ENCODE results near the gene GSTM1.
"Not testable (repeated sequence)": the region's sequence is repeated elsewhere in the genome, so short reads cannot be mapped to it uniquely, and the experiment has no call there.

Gene GSTM1

GRCh38 chr1:109659145-109659544, 28.5 kb upstream of the GSTM1 start:
- in situ Hi-C loops (cut with MboI; ENCODE audit: low sequenced_read_pairs): loop anchor here (10.0 kb wide), 1 partner anchor 326 kb away; the partner anchor contains the start of gene AHCYL1

- in situ Hi-C loops (cut with MboI; ENCODE audit: low sequenced_read_pairs): loop anchor here (10.0 kb wide), 1 partner anchor 325 kb away; the partner anchor contains the start of gene AHCYL1
These were observed 27.5 kb upstream of the GSTM1 start for GRCh38 chr1:109659997-109660690.

- in situ Hi-C loops (cut with MboI; ENCODE audit: low sequenced_read_pairs): not testable (repeated sequence)
These were observed 27.0 kb upstream of the GSTM1 start for GRCh38 chr1:109660691-109661026.

- in situ Hi-C loops (cut with MboI; ENCODE audit: low sequenced_read_pairs): no loop called here
These were observed 26.2 kb upstream of the GSTM1 start for GRCh38 chr1:109661391-109661790.

- in situ Hi-C loops (cut with MboI; ENCODE audit: low sequenced_read_pairs): no loop called here
These were observed 22.9 kb upstream of the GSTM1 start for GRCh38 chr1:109664671-109665070.

GRCh38 chr1:109667452-109668122, 20.0 kb upstream of the GSTM1 start, which contains the start of gene GSTM2:
Gene GSTM2, plus strand, starts transcription at chr1:109668057. Its CDS starts 59 bp downstream, at chr1:109668116.
- in situ Hi-C loops (cut with MboI; ENCODE audit: low sequenced_read_pairs): no loop called here

- in situ Hi-C loops (cut with MboI; ENCODE audit: low sequenced_read_pairs): no loop called here
These were observed 19.4 kb upstream of the GSTM1 start for GRCh38 chr1:109668123-109668775.

GRCh38 chr1:109669246-109669948, 18.2 kb upstream of the GSTM1 start:
- in situ Hi-C loops (cut with MboI; ENCODE audit: low sequenced_read_pairs): no loop called here

GRCh38 chr1:109669949-109670302, 17.7 kb upstream of the GSTM1 start:
- in situ Hi-C loops (cut with MboI; ENCODE audit: low sequenced_read_pairs): not testable (repeated sequence)

GRCh38 chr1:109671067-109671466, 16.6 kb upstream of the GSTM1 start:
- in situ Hi-C loops (cut with MboI; ENCODE audit: low sequenced_read_pairs): no loop called here

- in situ Hi-C loops (cut with MboI; ENCODE audit: low sequenced_read_pairs): not testable (repeated sequence)
These were observed 13.8 kb upstream of the GSTM1 start for GRCh38 chr1:109673861-109674260.

- in situ Hi-C loops (cut with MboI; ENCODE audit: low sequenced_read_pairs): not testable (repeated sequence)
These were observed 10.8 kb upstream of the GSTM1 start for GRCh38 chr1:109676683-109677381.

GRCh38 chr1:109677459-109677858, 10.2 kb upstream of the GSTM1 start:
- in situ Hi-C loops (cut with MboI; ENCODE audit: low sequenced_read_pairs): no loop called here

GRCh38 chr1:109678637-109679036, 9.0 kb upstream of the GSTM1 start:
- in situ Hi-C loops (cut with MboI; ENCODE audit: low sequenced_read_pairs): not testable (repeated sequence)

- in situ Hi-C loops (cut with MboI; ENCODE audit: low sequenced_read_pairs): not testable (repeated sequence)
These were observed 2.8 kb upstream of the GSTM1 start for GRCh38 chr1:109684777-109685176.

GRCh38 chr1:109685399-109685798, 2.2 kb upstream of the GSTM1 start:
- in situ Hi-C loops (cut with MboI; ENCODE audit: low sequenced_read_pairs): not testable (repeated sequence)

GRCh38 chr1:109685890-109686289, 1.7 kb upstream of the GSTM1 start:
- in situ Hi-C loops (cut with MboI; ENCODE audit: low sequenced_read_pairs): not testable (repeated sequence)

GRCh38 chr1:109687109-109687508, 508 bp upstream of the GSTM1 start:
- in situ Hi-C loops (cut with MboI; ENCODE audit: low sequenced_read_pairs): not testable (repeated sequence)

- in situ Hi-C loops (cut with MboI; ENCODE audit: low sequenced_read_pairs): no loop called here
These were observed 2.3 kb downstream of the GSTM1 start for GRCh38 chr1:109689844-109690405.

- in situ Hi-C loops (cut with MboI; ENCODE audit: low sequenced_read_pairs): no loop called here
These were observed 4.1 kb downstream of the GSTM1 start for GRCh38 chr1:109691759-109692158.

Data from HL-60/S4 treated with retinoic acid at 250 ng/mL for 4 days and 3 days (cell line).